M059J (cell line): ENCODE data around the gene RAB11FIP3. TPM values are rescaled to one million over a fixed set of nuclear protein-coding genes. Genes with fewer than 3 reads are reported as not detected.
A peak's percentile ranks its signal among the peaks of the same experiment; 100 is the strongest.
"Not testable (repeated sequence)": the region's sequence is repeated elsewhere in the genome, so short reads cannot be mapped to it uniquely, and the experiment has no call there.

ENCODE experiments used
- DNase-seq: peaks from one replicate; pipeline ENCODE4 v3.0.0-alpha.2; 2012; ENCODE audit warnings: low read depth
- total RNA-seq: library from RNA; depleted of rRNA; stranded (reverse); fragments of >200 nt; shearing (Covaris generic); gene quantifications from 2 replicates; pipeline ENCODE4 v1.2.3, GENCODE V29; 2014

RAB11FIP3 gene
- total RNA-seq, 1 experiment from 2014 or later: 21.1 TPM

DNA sequence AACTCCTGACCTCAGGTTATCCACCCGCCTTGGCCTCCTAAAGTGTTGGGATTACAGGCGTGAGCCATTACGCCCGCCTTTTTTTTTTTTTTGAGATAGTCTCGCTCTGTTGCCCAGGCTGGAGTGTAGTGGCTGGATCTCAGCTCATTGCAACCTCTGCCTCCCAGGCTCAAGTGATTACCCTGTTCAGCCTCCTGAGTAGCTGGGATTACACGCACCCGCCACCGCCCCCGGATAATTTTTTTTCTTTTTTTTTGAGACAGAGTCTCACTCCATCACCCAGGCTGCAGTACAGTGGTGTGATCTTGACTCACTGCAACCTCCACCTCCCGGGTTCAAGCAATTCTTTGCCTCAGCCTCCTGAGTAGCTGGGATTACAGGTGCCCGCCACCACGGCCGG is 3.3 kb upstream of the RAB11FIP3 start:
- not testable (repeated sequence) for DNase-seq

DNA sequence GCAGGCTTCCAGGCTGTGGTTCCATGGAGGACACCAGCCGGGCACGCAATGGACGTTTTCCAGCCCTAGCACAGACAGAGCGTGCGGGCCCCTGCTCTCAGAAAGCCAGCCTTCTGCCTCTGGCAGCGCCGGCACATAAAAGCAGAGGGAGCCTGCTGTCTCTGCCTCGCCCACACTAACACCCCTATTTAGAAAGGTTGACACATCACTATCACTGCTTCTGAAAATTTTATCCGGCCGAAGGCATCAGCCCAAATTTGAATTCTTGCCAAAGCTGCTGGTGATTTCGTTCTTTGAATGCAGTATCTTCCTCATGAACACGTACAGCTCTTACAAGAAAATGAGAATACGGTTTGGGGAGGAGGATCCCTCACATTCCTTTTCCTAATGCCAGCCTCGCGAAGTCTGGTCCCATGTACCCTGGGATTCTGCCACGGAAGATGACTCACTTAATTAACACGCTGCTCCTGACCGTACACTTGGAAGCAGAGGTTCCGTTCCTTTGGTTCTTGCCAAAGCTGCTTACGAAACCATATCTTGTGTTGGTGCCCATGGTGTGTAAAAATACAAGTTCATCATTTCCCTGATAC is 1.3 kb upstream of the RAB11FIP3 start:
- DNase-seq: peak; percentile 99

DNA sequence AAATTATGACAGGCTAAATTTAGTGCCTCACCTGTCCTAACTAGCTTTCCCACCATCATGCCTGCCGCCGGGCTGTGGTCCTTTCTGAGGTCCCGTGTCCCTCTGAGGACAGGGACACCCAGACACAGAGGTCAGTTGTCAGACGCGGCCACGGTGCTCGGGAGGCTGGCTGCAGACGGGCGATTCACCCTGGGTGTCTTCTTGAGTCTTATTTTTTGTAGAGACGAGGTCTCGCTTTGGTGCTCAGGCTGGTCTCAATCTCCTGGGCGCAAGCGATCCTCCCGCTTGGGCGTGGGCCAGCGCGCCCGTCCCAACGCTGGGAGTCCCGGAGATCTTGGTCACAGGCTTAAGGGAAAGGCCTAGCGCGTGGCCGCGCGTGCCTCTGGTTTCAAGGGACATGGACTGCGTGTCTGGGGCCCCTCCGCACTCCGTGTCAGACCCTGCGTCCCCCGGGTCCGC is 797 bp upstream of the RAB11FIP3 start:
- DNase-seq: peak; percentile 62

DNA sequence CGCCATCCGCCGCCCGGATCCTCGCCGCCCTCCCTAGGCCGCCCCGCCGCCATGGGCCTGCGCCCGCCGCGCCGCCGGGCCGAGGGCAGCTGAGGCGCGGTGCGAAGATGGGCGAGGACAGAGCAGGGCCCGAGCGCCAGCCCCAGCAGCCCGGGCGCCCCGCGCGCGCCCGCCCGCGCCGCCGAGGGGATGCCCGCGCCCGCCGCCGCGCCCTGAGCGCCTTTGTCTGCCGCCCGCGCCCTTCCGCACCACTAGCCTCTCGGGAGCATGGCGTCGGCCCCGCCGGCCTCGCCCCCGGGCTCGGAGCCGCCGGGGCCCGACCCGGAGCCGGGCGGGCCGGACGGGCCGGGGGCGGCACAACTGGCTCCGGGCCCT is 278 bp downstream of the RAB11FIP3 start:
- DNase-seq: no peak

DNA sequence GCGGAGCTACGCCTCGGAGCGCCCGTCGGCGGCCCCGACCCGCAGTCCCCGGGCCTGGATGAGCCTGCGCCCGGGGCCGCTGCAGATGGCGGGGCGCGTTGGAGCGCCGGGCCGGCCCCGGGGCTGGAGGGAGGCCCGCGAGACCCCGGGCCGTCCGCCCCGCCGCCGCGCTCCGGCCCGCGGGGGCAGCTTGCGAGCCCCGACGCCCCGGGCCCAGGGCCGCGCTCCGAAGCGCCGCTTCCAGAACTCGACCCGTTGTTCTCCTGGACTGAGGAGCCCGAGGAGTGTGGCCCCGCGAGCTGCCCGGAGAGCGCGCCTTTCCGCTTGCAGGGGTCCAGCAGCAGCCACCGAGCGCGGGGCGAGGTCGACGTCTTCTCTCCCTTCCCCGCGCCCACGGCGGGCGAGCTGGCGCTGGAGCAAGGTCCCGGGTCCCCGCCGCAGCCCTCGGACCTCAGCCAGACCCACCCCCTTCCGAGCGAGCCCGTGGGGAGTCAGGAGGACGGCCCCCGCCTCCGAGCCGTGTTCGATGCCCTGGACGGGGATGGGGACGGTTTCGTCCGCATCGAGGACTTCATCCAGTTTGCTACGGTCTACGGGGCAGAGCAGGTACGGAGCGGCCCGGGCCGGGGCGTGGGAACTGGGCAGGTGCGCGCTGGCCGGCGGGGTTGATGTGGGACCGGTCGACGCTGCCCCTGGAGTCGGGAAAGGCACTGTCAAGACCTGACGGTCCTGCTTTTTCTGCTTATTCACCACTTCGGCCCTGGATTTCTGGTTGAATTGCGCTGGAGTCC is 861 bp downstream of the RAB11FIP3 start:
- DNase-seq: peak; percentile 17

DNA sequence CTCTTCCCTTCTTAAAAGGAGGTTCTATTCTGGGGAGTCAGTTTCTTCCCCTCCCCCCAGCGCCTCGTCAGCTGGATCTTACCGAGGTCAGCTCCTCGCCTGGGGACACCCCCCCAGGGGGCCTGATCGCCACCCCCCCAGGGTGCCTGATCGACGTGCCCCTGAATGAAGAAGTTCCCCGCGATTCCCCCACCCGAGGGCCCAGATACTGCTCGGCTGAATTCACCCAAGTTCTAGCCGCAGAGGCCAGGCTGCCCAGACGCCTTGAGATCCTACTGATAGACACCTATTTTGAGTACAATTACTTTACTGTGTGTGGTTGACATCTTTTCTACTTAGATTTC is 1.4 kb downstream of the RAB11FIP3 start:
- DNase-seq: no peak

DNA sequence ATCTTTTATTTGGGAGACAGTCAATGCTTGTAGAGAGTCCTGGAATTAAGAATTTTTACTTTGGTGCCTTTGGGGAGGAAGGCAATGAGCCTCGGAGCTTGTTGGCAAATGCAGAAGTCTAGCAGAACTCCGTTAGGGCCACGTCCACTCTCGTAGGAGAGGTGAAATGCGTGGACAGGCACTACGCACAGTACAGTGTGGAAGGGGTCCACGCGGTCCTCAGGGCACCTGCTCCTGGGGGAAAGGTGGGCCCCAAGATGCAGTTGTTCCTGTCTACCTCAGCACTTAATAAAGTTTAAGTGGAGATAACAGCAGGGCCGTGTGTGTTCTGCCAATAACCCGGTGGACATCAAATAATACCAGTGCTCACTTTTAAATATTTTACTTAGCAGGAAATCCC is 1.8 kb downstream of the RAB11FIP3 start:
- no peak for DNase-seq

DNA sequence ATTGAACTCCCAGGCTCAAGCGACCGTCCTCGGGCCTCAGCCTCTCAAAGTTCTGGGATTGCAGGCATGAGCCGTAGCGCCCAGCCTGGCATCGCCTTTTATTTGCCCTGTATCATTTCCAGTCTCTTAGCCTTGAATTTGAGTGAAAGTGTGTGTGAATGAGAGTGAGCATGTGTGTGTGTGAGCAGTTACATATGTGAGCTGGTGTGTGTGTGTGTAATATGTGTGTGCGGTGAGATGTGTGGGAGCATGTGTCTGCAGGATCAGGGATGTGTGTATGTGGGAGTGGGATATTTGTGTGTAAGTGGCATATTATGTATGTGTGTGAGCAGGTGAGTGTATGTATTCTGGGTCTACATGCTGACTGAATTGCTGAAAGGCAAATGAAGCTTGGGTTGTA is 5.5 kb downstream of the RAB11FIP3 start:
- no peak for DNase-seq

DNA sequence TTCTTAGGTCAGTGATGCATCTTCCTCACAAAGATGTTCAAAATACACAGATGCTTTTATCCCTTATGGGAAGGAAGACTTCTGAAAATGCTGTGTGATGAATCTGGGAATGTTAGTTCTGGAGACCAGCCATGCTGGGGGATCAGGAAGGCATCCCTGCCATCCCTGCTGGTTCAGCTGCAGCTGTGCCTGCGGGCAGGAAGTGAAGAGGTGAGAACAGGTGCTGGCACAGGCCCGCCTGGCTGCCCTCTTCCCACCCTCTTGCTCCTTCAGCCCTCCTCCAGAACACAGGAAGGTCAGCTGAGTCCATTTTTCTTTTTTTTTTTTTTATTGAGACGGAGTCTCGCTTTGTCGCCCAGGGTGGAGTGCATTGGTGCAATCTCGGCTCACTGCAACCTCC is 15.2 kb downstream of the RAB11FIP3 start:
- DNase-seq: no peak

DNA sequence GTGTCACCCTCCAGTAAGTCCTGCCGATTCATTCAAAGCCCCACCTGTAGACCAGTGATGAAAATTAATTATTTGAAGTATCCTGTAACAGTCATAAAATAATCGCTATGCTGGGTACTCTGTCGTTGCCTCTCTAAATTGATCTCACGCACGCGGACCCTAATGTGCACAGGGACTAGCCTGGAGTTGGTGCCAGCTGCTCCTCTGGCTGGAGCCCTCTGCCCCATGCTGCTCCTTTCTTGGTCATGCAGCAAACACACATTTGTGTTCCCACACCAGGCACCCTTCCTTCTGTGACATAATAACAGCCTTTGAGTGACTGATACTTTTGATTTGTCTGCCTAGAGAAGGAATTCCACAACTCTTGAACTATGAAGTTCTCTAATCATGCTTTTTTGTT is 16.0 kb downstream of the RAB11FIP3 start:
- no peak for DNase-seq

DNA sequence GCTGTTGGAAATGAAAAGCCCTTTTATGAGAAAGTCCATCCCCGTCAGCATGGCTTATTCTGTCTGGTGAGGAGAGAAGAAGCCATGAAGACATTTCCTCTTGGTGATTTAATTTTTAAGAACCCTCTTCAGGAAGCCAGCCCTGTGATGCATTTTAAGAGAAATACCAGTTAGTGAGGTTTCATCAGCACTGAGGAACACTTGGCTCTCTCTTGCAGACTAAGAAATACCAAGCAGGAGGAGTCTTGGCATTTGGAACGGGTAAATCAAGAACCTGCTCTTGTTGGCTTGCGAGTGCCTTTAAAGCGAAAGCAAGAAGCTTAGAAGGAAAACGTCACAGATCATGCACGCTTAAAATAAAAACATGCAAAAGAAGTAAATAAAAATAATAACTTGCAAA is 17.5 kb downstream of the RAB11FIP3 start:
- DNase-seq: no peak

DNA sequence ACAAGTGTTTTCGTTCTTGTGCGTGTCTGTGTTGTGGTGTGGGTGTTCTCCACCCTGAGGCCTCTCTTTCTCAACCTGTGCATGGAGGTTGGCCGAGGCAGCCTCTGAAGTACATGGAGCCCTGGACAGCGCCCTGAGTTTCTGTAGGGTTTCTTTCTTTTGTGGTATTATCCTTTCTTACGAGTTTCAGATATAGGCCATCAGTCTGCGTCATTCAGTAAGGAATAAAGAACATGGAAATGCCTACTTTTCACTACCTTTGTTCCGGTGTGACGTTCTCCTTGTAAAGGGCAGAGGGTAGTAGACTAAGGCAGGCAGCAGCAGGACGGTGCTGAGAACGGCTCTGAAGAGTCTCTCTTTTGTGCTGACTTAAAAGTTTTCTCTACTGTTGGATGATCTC is 18.6 kb downstream of the RAB11FIP3 start:
- no peak for DNase-seq

DNA sequence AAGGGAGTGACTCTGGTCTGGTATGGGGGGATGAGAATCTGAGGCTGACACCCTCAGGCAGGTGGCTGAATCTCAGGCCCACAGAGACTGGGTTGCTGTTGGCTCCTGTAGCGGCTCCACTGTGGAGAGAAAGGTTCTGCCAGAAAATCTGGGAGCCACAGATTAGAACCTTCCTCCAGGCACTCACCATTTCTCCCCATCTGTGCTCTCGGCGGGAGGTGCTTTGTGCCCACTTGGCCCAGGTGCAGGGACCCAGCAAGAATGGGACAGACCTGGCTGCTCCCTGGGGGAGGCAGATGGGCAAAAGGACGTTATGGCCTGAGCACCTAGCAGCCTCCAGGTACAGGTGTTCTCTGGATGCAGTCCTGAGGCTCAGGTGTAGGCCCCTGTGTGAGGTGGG is 20.1 kb downstream of the RAB11FIP3 start:
- no peak for DNase-seq

DNA sequence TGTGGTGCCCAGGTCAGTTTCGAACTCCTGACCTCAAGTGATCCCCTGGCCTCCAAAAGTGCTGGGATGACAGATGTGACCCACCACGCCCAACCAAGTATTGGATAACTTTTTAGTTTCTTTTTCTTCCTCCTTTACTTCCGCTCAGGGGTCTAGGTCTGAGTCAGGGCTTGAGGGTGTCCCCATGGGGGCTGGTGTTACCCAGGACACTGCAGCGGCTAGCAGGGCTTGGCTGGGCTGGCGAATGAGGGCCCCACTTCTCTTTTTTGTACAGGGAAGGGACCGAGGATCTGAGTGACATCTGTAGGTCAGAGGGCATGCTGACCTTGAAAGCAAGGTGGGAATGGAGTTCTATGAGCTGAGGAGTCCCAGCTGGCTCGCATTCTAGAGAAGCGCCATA is 24.9 kb downstream of the RAB11FIP3 start:
- DNase-seq: no peak

DNA sequence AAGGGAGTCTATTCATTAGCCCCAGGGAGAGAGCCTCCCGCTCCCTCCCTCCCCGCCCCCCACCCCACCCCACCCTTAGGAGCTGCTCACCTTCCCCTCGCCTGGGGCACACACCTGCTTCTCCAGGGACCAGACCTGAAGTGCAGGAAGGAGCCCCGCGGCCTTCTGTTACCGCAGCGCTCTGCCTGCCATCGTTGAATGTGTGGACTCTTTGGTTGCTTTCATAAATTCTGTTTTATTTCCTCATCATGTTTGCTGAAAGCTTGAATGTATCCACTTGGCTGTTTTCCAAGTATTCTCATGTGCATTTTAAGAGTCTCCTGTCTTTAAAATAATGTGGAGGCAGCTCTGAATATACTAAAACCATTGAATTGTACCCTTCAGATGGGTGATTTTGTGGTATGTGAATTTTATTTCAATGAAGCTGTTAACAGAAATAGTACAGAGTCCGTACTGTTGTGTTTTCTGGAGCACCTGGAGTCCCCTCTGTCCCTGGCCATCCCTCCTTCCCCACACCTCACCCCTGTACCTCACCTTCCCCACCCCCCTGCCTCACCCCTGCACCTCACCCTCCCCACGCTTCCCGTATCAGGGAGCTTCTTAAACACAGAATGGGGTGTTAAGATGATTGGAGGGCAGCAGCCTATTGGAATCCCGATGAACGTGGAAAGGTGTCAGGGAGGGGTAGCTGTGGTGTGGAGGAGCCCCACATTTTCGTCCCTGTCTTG is 25.5 kb downstream of the RAB11FIP3 start:
- DNase-seq: no peak

DNA sequence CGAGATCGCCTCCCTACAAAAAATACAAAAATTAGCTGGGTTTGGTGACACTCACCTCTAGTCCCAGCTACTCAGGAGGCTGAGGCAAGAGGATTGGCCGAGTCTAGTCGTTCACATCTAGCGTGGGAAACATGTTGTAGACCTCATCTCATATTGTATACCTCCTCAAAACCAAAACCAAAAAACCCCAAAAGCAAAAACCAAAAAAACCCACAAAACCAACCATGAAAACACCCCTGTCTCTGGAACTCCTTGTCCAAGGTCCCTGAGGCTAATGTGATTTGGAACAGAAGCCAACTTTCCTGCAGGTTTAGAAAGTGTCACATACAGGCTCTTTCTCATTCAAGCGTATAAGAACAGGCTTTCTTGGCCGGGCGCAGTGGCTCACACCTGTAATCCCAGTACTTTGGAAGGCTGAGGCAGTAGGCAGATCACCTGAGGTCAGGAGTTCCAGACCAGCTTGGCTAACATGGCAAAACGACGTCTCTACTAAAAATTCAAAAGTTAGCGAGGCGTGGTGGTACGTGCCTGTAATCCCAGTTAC is 29.0 kb downstream of the RAB11FIP3 start:
- no peak for DNase-seq

DNA sequence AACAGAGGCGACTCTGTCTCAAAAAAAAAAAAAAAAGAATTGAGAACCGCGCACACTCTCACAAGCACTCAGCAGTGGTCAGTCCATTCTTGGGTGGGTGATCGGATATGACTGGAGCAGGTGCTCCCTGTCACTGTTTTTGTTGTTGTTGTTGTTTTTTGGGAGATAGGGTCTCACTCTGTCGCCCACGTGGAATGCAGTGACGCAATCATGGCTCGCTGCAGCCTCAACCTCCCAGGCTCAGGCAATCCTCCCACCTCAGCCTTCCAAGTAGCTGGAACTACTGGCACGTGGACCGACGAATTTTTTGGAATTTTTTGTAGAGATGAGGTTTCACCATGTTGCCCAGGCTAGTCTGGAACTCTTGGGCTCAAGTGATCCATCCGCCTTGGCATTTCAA is 30.0 kb downstream of the RAB11FIP3 start:
- no peak for DNase-seq

DNA sequence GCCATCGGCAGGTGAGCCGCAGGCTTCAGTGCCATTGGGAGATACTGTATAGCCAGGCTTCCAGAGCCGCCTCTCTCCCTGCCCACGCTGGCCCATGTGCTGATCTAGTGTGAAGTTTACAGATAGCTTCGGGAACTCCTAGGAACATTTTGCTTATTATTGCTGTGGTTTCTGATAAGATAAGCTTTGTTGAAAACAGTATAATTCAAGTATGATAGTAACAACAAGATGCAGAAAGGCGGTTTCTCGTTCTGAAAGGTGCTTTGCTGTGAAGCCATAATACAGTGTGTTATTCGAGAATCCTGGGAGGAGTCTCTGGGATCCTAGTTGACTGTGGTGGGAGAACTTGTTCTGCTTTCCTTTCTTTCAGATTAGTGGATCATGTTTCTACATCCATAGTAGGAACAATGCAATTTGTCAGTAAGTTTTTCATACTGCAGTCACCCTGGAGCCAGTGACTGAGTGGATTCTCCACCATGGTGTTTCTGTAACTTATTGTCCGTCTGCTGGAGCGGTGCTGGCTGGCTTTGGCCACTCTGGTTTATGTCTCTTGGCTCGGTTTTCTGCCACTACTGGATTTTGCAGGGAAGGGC is 31.5 kb downstream of the RAB11FIP3 start:
- no peak for DNase-seq

DNA sequence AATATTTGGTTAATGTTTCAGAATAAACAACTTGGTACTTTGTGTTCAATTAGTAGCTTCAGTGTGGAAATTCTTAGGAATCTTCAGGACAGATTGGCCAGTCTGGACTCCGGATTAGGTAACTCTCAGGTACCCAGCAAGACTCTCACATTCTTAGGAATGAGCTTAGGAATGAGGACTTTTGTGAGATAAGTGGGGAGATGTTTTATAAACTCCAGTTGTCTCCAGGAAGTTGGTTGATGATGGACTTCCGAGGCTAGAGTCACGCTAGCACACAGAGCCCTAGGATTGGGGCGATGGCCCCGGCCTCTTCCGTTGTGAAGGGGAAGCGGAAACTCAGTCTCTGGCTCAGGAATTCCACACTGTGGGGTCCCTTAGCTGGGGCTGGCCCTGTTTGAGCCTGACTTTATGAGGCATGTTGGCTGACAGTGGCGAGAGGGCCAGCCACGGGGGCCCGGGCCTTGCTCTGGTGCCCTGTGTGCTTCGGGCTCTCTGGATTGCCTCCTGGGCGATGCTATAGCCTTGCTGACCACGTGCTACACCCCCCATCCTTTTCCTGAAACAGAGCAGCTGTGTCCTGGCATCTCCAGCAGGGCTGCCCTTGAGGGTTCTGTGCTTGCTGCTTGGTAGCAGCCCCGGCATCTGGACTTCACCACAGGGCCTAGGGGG is 32.4 kb downstream of the RAB11FIP3 start:
- no peak for DNase-seq

DNA sequence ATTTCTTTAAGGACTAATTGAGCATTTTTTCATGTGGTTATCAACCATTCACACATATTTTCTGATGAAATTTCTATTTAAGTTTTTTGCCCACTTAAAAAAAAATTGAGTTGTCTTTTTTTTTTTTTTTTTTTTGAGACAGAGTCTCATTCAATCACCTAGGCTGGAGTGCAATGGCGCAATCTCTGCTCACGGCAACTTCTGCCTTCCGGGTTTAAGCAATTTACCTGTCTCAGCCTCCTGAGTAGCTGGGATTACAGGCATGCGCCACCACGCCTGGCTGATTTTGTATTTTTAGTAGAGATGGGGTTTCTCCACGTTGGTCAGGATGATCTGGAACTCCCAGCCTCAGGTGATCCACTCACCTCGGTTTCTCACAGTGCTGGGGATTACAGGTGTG is 34.3 kb downstream of the RAB11FIP3 start:
- DNase-seq: no peak

DNA sequence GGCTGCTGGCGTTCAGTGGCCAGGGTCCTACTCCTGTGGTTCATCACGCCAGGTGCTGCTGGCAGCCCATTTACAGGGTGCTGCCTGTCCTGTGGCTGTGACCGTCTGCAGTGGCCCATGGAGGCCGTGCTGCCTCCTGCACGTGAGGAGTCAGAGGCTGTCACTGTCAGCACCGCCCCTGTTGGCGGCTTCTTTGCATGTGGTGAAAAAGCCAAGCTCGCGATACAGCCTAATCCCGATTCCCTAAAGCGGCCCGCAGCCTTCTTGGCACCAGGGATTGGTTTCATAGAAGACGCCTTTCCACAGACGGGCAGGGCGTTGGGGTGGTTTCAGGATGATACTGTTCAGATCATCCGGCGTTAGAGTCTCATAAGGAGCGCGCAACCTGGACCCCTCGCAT is 35.3 kb downstream of the RAB11FIP3 start:
- DNase-seq: no peak

DNA sequence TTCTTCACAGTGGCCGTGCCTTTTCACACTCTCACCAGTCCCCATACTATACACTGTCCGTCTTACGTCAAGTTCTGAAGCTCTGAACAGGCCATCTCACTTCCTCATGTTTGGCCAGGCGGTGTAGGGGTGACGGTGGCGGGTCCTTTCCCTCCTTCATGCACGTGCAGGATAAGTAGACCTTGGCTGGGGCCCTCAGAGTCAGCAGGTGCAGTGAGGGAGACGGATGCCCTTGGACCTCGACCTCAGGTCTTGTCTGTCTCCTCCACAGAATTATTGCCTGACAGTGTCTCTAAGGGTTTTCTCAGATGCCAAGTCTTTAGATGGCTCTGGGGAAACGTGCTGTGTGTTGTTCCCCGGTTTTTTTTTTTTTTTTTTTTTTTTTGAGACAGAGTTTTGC is 37.6 kb downstream of the RAB11FIP3 start:
- DNase-seq: no peak
